Cardiac muscle cell (in vitro differentiated cells and primary cell): ENCODE results near the gene SLC25A51. TPM values are rescaled to one million over a fixed set of nuclear protein-coding genes. Genes with fewer than 3 reads are reported as not detected.

Experiments used
- DNase-seq, 2 donors: peaks; one replicate each; pipeline versions ENCODE4 v3.0.0 to v3.0.0-alpha.2; 2010 to 2017; ENCODE audit warnings: low read depth in 1 of 2, low spot score in 1 of 2
- H3K27ac ChIP-seq: fragments of 200-600 bp; sonication (generic); 2 replicates; pipeline ENCODE4 v1.5.1; 2016
- H3K27me3 ChIP-seq: fragments of 200-600 bp; sonication (generic); 2 replicates; pipeline ENCODE4 v1.6.0; 2016; ENCODE audit warnings: control low read depth
- H3K36me3 ChIP-seq: fragments of 200-600 bp; sonication (generic); 2 replicates; pipeline ENCODE4 v1.5.1; 2016; ENCODE audit warnings: control low read depth
- H3K4me1 ChIP-seq: fragments of 200-600 bp; sonication (generic); 2 replicates; pipeline ENCODE4 v1.8.1; 2017; ENCODE audit warnings: low read depth, mild to moderate bottlenecking, mixed run types
- H3K4me3 ChIP-seq: fragments of 200-600 bp; sonication (generic); 2 replicates; pipeline ENCODE4 v1.5.1; 2016; ENCODE audit warnings: mild to moderate bottlenecking
- H3K9me3 ChIP-seq: fragments of 200-600 bp; sonication (generic); 2 replicates; pipeline ENCODE4 v1.5.1; 2017; ENCODE audit warnings: low read depth, mild to moderate bottlenecking, control low read depth
- polyA plus RNA-seq: library from polyadenylated mRNA; unstranded; fragments of >200 nt; fragmentation: Nextera tagmentation; extraction: Ambion mirVana; gene quantifications from 2 replicates; pipeline ENCODE4 v1.2.1, GENCODE V29; 2016
- total RNA-seq: library from RNA; depleted of rRNA; stranded (reverse); fragments of >200 nt; gene quantifications from 2 replicates; pipeline ENCODE4 v1.2.3, GENCODE V29; 2016
- TF ChIP-seq, protein P1 (sequence below): IDR thresholded peaks from 2 replicates; pipeline ENCODE4 v1.5.1; 2012; ENCODE audit warnings: low read depth, mild to moderate bottlenecking, low read length

The SLC25A51 gene, protein sequence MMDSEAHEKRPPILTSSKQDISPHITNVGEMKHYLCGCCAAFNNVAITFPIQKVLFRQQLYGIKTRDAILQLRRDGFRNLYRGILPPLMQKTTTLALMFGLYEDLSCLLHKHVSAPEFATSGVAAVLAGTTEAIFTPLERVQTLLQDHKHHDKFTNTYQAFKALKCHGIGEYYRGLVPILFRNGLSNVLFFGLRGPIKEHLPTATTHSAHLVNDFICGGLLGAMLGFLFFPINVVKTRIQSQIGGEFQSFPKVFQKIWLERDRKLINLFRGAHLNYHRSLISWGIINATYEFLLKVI
- total RNA-seq (17.0 and 21.1 TPM in 2 replicates), polyA plus RNA-seq (13.0 and 14.1 TPM in 2 replicates)

DNA sequence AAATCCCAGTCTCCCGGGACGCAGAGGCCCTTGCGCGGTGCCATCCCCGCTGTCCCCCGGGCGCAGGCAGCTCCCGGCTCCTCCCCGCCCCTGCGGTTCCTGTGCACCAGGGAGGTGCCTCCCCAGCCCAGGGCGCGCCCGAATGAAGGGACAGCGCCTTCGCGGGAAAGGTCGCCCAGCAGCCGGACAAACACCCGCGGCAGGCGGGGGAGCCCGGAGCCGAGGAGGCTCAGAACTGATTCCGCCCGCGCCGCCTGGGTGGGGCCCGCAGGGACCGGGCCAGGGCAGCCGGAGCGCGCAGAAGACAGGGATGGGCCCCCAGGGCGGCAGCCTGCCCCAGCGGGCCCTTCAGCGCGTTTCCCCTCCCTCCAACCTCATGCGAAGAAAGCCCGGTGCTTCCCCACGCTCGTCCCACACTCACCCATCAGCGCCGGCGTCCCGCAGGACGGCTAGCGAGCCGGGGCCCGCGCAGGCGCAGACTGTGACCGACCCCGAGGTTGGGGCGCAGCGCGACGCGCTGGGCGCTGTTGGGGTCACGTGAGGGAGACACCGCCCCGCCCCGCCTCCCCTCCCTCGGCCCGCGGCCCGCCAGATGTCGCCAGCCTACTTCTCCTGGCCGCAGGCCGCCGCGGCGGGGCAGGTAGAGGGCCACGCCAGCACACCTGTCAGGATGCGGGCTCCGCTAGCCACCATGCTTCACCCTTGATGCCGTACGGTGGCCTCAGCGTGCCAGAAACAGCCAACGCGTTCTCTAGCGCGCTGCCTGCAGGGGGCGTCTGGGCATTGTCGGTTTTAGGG, at the start of gene SLC25A51:
TSS of gene SLC25A51 (minus strand) at position 481 of the 798 bp plus-strand sequence. CDS start 15,577 bp downstream, outside the sequence.
- Histone ChIP-seq H3K27me3 (no peaks in the 10 kb centered on the region), H3K9me3 (no peaks in the 10 kb centered on the region), H3K27ac (peak within 1 kb of the TSS; percentile 78), H3K4me1 (peaks cover 16% of the 10 kb centered on the region), H3K36me3 (peaks cover 6% of the 10 kb centered on the region), H3K4me3 (peak within 1 kb of the TSS; percentile 75)
- DNase-seq, result peak; percentile 92 to 95
- TF ChIP-seq, protein P1, sequence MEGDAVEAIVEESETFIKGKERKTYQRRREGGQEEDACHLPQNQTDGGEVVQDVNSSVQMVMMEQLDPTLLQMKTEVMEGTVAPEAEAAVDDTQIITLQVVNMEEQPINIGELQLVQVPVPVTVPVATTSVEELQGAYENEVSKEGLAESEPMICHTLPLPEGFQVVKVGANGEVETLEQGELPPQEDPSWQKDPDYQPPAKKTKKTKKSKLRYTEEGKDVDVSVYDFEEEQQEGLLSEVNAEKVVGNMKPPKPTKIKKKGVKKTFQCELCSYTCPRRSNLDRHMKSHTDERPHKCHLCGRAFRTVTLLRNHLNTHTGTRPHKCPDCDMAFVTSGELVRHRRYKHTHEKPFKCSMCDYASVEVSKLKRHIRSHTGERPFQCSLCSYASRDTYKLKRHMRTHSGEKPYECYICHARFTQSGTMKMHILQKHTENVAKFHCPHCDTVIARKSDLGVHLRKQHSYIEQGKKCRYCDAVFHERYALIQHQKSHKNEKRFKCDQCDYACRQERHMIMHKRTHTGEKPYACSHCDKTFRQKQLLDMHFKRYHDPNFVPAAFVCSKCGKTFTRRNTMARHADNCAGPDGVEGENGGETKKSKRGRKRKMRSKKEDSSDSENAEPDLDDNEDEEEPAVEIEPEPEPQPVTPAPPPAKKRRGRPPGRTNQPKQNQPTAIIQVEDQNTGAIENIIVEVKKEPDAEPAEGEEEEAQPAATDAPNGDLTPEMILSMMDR, result peak; percentile 90

DNA sequence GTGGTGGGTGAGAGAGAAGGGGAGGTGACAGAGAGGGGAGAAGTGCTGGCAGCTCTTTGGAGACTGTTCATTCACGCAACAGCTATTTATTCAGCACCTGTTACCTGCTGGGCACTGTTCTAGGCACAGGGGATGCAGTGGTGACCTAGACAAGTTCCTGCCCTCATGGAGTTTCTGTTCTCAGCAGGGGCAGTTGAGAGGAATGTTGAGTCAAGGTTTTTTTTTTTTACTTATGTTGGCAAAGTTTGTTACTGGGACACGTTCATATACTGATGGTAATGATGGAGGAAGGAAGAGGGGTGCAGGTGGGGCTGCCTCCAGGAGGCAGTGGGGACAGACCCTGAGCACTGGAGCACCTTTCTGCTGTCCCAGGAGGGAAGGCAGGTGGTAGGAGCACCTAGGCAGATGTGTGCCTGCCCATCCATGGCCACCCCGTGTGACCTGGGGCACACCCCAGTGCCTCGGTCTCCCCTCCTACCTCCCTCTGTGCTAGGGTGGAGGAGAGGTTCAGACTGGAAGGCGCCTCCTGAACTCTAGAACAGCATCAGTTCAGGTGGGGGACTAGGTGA, 49.4 kb upstream of the SLC25A51 start:
- H3K27me3 ChIP-seq, result no peaks in the 10 kb centered on the region
- no peak overlapping the region for H3K4me3 ChIP-seq
- H3K9me3 ChIP-seq, result no peaks in the 10 kb centered on the region
- DNase-seq, result no peak
- TF ChIP-seq, protein P1, result no peak
- H3K4me1 ChIP-seq, result no peaks in the 10 kb centered on the region
- H3K27ac ChIP-seq, result no peak overlapping the region
- H3K36me3 ChIP-seq, result peaks cover 9% of the 10 kb centered on the region

DNA sequence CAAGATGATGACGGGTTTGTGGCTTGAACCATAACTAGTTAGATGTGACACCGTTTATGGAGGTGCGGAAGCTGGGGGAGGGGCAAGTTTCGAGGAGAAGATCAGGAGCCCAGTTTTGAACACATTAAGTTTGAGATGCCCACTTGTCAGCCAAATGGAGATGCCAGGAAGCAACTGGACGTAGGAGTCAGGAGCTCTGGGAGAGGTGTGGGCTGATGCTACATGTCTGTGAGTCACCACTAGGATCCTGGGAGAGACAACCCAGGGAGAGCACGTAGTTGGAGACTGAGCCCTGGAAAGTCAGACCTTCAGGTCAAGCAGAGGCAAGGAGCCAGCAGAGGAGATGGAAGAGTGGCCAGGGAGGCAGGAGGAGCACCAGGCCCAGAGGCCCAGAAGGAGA, 48.8 kb upstream of the SLC25A51 start:
- no peak overlapping the region for H3K27ac ChIP-seq
- TF ChIP-seq, protein P1, result no peak

DNA sequence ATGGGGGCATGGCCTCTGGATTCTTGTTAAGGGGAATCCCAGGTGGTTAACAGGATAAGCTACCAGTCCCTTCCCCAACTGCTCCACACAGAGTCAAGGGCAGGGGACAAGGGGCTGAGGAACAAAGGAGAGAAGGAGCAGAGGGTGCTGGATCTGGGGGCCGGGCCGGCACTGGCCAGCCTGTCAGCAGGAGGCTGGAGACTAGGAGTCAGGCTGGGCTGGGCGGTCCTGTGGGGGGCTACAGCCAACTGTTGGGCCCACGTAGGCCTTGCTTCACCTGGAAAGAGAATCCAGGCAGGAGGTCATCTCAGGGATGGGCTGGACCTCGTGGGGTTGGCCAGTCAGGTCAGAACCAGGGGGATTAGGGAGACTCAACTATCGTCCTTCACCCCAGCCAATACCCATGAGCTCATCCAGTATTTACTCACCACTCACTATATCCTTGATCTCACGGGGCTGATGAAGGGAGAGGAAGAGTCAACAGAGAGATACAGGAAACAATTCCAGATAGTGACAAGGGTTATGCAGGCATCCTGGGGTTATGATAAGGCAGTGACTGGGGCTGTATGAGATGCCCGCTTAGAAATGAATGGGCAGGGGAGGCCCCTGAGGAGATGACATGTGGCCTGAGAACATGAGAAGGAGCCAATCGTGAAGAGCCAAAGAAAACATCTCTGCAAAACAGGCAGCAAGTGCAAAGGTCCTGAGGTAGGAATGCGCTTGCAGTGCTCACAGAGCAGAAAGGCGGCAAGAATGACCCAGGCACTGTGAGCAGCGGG, 47.9 kb upstream of the SLC25A51 start:
- TF ChIP-seq, protein P1, result no peak
- H3K36me3 ChIP-seq, result peaks cover 9% of the 10 kb centered on the region
- H3K9me3 ChIP-seq, result no peaks in the 10 kb centered on the region
- peaks cover 4% of the 10 kb centered on the region for H3K4me1 ChIP-seq
- H3K27ac ChIP-seq, result no peak overlapping the region
- no peak for DNase-seq
- no peak overlapping the region for H3K4me3 ChIP-seq
- no peaks in the 10 kb centered on the region for H3K27me3 ChIP-seq

More for the DNA sequence above, 48.8 kb upstream of the SLC25A51 start:
- Histone ChIP-seq H3K27me3 (no peaks in the 10 kb centered on the region), H3K4me3 (no peak overlapping the region), H3K36me3 (peaks cover 9% of the 10 kb centered on the region), H3K9me3 (no peaks in the 10 kb centered on the region), H3K4me1 (no peaks in the 10 kb centered on the region)
- DNase-seq, result peak in 1 of 2 donors; percentile 49

DNA sequence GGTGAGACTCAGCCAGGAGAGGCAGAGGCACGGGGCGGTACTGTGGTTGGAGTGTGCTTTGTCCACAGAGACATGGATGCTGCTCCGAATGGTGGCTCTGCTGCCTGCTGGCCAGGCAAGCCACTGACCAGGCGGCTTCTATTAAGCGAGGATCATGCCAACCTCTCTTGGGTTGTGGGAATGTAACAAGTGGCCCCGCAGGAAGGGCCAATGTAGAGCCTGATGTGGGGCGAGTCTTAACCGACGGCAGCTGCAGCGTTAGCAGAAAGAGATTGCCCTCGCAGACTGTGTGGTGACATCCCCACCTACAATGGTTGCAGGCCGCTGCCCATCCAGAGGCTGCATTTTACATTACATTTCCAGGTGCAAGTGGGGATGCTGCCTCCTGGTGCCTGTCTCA, 46.6 kb upstream of the SLC25A51 start:
- Histone ChIP-seq H3K36me3 (peaks cover 9% of the 10 kb centered on the region), H3K27me3 (no peaks in the 10 kb centered on the region), H3K4me1 (peaks cover 4% of the 10 kb centered on the region), H3K9me3 (no peaks in the 10 kb centered on the region), H3K27ac (no peak overlapping the region), H3K4me3 (no peak overlapping the region)
- DNase-seq, result no peak
- TF ChIP-seq, protein P1, result no peak
